ENCODE data around the gene HSP90B1. TPM values are rescaled to one million over a fixed set of nuclear protein-coding genes. Genes with fewer than 3 reads are reported as not detected.

The HSP90B1 gene
- total RNA-seq, 2 donors from 2014 or later = 662 to 1,207 TPM

- TF ChIP-seq CTCF (IDR thresholded peaks at IDR 0.05) = no peak
- Histone ChIP-seq H3K36me3 (no peaks in the 10 kb centered on the region), H3K27ac (no peak overlapping the region), H3K27me3 (no peaks in the 10 kb centered on the region), H3K4me3 (no peak overlapping the region), H3K9me3 (no peaks in the 10 kb centered on the region), H3K9ac (ENCODE audit: low read depth in 2 of 2, low read length in 2 of 2) (no peak overlapping the region), H3K4me1 (no peaks in the 10 kb centered on the region)
- intact Hi-C loops (cut with DNase I) = no loop called here
- DNase-seq = no peak
Measured at GRCh38 chr12:103886195-103886797, 43.9 kb upstream of the HSP90B1 start.

- no peak for DNase-seq
- no peak for TF ChIP-seq CTCF (IDR thresholded peaks at IDR 0.05)
- H3K4me3 ChIP-seq = no peak overlapping the region
- no peaks in the 10 kb centered on the region for H3K36me3 ChIP-seq
- no peaks in the 10 kb centered on the region for H3K9me3 ChIP-seq
- H3K4me1 ChIP-seq = no peaks in the 10 kb centered on the region
- no peak overlapping the region for H3K9ac ChIP-seq (ENCODE audit: low read depth in 2 of 2, low read length in 2 of 2)
- no peak overlapping the region for H3K27ac ChIP-seq
- H3K27me3 ChIP-seq = no peaks in the 10 kb centered on the region
- intact Hi-C loops (cut with DNase I) = no loop called here
Measured at GRCh38 chr12:103887738-103888137, 42.5 kb upstream of the HSP90B1 start.

GRCh38 chr12:103897316-103897715 is 32.9 kb upstream of the HSP90B1 start:
- Histone ChIP-seq H3K27me3 (no peaks in the 10 kb centered on the region), H3K9ac (ENCODE audit: low read depth in 2 of 2, low read length in 2 of 2) (no peak overlapping the region), H3K27ac (no peak overlapping the region), H3K4me1 (no peaks in the 10 kb centered on the region), H3K9me3 (no peaks in the 10 kb centered on the region), H3K4me3 (no peak overlapping the region), H3K36me3 (no peaks in the 10 kb centered on the region)
- intact Hi-C loops (cut with DNase I) = no loop called here
- no peak for TF ChIP-seq CTCF (IDR thresholded peaks at IDR 0.05)
- no peak for DNase-seq

DNA sequence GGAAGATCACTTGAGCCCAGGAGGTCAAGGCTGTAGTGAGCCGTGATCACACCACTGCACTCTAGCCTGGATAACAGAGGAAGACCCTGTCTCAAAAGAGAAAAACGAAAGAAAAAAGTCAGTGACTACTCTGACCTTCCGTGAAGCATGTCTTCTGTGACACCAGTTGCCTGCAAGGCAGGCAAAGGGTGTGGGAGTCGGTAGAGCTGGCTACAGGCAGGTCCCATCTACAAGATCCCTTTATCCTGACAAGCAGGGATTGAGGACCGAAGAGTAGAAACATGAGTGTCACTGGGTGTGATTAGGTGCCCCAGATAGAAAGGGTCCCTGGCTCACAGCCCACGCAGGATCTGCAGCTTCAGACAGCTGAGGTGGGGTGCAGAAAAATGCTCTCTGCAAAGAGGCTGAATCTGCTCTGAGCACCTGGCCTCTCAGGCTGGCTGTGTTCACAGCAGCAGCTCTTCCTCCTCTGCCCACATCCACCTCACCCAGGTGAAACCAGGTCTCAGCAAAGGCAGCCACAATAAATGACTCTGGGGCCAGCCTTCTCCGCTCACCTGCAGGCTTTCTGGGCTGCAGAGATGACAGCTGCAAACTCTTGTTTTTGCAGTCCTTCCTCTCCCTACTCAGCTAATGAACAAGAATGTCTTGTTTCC is 28.6 kb upstream of the HSP90B1 start:
- Histone ChIP-seq H3K9me3 (no peaks in the 10 kb centered on the region), H3K27ac (no peak overlapping the region), H3K4me3 (no peak overlapping the region), H3K9ac (ENCODE audit: low read depth in 2 of 2, low read length in 2 of 2) (no peak overlapping the region), H3K27me3 (no peaks in the 10 kb centered on the region), H3K4me1 (no peaks in the 10 kb centered on the region), H3K36me3 (no peaks in the 10 kb centered on the region)
- DNase-seq = no peak
- no peak for TF ChIP-seq CTCF (IDR thresholded peaks at IDR 0.05)
- intact Hi-C loops (cut with DNase I) = no loop called here

GRCh38 chr12:103903993-103904392 is 26.2 kb upstream of the HSP90B1 start:
- Histone ChIP-seq H3K9ac (ENCODE audit: low read depth in 2 of 2, low read length in 2 of 2) (no peak overlapping the region), H3K36me3 (no peaks in the 10 kb centered on the region), H3K27ac (no peak overlapping the region), H3K9me3 (no peaks in the 10 kb centered on the region), H3K27me3 (no peaks in the 10 kb centered on the region), H3K4me1 (no peaks in the 10 kb centered on the region), H3K4me3 (no peak overlapping the region)
- DNase-seq = no peak
- intact Hi-C loops (cut with DNase I) = no loop called here
- TF ChIP-seq CTCF (IDR thresholded peaks at IDR 0.05) = no peak
